ENCODE results near the gene VPS51.

Gene VPS51

DNA sequence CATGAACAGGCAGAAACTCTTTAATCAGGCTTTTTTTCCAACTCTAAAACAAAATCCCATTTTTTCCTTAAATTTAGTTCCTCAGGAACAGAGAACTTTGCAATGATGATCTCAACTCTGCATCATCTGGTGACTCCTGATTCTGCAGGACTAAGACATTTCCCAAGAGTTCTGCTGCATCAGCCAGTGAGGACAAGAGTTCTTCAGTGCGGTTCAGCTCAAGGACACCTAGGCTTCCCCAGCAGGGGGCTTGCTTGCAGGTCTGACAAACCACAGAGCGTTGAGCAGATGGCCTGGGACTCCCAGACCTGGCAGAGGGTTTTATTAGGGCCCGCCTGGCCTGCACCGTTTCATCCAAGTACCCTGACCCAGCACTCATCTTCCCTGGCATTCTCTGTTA lies 18.6 kb upstream of the VPS51 start:
- DNase-seq, result no peak

DNA sequence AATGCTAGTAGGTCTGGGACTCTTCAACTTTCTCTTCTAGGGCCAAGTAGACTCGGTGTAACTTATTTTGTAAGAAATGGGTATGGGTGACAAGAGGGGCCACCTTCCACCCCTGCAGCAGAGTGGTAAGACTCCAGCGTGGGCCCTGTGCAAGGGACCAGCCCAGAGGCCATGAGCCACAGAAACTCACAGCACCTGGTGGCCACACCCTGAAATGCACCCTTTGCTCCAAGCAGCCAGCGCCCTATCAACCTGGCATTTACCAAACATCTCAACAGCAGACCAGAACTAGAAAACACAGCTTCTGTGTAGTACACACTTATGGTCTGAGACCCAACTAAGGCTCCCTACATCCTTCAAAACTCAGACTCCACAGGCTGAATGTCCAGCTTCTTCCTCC lies 17.9 kb upstream of the VPS51 start:
- peak; percentile 63 to 77 for DNase-seq

DNA sequence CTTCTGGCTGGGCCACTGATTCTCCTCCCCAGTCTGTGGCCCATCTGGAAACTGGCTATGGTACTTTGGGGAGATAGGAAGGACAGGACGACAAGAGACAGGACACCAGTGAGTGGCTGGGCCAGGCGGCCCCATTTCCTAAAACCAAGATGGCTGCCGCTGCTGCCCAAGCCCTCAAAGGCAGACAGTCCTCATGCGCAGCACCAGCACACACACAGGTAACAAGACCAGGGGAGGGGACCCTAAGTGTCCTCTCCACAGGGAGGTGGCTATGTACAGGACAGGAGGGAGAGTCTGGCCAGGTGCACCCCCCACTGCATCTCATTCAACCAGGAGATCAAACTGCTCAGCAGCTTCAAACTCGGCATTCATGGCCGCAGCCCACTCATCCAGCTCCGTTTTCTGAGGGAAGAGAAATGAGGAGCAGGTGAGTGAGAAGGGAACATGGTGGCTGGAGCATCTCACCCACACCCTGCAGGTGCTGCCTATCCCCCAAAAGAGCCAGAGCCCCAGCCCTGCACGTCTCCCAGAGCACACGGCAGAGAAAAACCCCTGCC lies 17.1 kb upstream of the VPS51 start:
- DNase-seq, result no peak

DNA sequence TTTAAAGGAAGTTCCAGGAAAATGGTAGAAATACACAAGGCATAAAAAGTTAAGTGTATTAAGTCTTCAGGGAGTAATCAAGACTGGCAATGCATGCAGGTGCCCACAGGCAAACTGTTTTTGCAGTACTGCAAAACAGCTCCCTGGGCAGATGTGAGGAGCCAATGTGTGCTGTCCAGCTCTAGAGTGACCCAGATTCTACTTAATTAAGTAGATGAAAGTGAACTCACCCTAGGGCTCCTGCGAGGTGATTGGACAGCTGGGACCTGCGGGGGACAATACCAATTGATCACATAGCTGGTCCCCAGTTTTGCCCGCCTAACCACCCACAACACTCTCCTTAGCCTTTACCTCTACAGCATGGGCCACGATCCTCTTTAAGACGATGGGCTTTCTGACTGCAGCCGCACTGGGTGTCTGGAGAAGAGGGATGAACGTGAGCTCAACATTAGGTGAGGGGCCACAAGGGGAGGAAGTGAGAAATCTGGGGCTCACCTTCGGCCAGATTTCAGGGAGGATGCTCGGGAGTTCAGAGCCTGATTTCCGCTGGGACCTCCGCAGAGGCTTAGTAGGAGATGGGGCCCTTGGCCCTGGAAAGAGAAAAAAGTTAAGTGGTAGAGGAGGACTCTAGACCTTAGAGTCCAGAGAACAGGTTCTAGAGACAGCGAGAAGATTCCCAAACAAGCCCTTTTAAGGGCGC lies 12.7 kb upstream of the VPS51 start:
- DNase-seq, result no peak

DNA sequence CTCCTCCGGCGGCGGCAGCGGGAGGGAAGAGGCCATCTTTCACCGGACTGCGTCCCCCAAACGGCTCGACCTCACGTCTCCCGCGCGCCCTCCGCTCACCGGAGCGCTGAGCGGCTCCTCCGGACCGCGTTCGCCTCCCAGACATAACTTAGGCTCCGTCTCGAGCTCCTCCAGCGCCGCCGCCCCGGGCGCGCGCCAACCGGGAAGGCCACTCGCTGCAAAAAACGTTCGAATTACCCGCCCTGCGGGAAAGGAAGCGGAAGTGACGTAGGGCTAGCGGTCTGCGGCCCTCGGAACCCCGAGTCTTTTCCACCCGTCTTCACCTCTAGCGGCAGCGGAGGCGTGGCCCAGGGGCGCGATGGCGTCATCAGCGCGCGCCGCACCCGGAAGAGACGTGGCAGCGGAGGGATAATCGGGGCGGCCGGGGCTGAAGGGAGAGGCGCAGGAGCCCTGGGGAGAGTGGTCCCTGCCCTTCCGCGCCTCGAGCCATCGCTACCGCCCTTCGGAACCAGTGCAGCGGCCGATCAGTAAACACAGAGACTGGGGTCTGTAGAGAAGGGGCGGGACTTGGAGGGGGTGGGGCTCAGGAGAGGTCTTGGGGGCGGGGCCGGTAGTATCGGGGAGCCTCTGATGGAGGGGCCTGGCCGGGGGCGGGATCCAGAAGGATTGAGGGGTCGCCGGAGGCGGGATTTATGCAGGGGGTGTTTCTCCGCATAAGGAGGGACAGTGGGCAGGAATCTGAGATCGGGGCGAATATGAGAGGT lies 12.0 kb upstream of the VPS51 start, which contains the start of the genes CDCA5 and ZFPL1:
TSS of gene CDCA5 (minus strand) at position 207 of the 764 bp plus-strand sequence. CDS start at position 145, 62 bp downstream.
TSS of gene ZFPL1 (plus strand) at position 389 of the 764 bp plus-strand sequence. CDS start 477 bp downstream, outside the sequence.
- peak; percentile 93 to 94 for DNase-seq

DNA sequence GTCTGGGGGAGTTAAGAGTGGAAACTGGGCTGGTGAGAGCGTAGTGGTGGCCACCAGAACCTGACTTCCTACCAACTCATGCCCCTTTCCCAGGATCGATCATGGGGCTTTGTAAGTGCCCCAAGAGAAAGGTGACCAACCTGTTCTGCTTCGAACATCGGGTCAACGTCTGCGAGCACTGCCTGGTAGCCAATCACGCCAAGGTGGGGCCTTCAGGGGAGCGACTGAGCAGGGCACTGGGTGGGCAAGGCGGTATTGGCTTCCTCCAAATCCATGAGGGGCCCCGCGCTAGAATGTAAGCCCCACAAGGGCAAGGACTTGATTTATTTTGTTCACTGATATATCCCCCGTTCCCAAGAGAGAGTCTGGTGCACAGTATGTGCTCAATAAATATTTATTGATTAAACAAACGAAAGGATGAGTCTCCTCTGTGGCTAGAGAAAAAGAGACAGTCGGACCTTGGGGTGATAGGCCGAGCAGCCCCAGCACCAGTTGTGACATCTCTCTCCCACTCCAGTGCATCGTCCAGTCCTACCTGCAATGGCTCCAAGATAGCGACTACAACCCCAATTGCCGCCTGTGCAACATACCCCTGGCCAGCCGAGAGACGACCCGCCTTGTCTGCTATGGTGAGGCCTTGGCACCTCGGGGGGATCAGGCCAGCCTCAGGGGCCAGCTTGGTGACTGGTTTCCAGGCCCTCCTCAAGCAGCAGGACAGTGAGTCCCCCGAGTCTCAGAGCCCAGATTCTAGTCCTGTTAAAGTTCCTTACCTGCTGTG lies 11.2 kb upstream of the VPS51 start:
- no peak for DNase-seq

DNA sequence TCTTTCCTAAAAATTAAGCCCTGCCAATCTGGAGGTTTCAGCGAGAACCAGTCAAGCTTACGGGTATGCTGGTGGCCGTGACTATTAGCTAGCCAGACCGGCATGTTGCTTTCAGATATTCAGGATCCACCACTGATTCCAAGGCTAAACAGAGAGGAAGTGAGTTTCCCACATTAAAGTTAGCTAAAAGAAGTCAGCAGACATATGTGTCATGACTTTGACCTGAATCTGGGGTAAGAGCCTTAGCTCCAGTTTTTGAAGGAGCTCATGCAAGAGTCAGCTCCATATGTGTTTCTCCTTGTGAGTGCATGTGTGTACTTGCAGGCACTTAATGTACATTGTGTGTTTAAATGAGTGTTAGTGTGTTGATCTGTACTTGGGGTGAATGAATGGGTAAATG lies 10.6 kb upstream of the VPS51 start:
- DNase-seq, result no peak

DNA sequence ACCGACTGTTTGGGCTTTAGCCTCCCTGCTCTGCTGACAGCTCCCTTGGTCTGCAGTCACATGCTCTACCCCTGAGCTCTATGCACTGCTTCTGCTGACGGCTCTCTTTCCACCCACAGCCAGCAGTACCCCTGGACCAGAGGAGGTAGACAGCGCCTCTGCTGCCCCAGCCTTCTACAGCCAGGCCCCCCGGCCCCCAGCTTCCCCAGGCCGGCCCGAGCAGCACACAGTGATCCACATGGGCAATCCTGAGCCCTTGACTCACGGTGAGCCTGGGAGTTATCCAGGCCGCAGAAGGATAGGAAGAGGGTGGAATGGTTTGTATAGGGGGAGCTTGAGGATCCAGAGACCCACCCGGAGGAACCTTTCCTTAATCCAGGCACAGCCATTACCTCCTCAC lies 9.2 kb upstream of the VPS51 start:
- DNase-seq, result no peak

DNA sequence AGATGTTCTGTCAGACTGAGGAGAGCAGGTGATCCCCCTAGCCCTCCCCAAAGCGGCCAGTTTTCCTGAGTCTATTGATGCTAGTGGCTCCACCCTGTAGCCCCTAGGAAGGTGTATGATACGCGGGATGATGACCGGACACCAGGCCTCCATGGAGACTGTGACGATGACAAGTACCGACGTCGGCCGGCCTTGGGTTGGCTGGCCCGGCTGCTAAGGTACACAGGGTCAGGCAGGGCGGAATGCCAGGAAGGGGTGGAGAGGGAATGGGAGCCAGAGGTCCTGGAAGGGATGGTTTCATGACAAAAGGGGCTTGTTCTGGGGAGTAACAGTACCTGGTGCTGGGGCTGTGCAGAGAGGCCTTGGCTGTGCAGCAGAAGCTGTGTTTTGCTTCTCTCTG lies 8.8 kb upstream of the VPS51 start:
- no peak for DNase-seq

DNA sequence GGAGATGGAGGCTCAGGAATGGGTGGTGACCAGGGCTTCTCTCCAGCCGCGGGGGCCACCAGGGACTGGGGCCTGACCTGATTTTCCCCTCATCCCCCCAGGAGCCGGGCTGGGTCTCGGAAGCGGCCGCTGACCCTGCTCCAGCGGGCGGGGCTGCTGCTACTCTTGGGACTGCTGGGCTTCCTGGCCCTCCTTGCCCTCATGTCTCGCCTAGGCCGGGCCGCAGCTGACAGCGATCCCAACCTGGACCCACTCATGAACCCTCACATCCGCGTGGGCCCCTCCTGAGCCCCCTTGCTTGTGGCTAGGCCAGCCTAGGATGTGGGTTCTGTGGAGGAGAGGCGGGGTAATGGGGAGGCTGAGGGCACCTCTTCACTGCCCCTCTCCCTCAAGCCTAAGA lies 8.2 kb upstream of the VPS51 start:
- no peak for DNase-seq

DNA sequence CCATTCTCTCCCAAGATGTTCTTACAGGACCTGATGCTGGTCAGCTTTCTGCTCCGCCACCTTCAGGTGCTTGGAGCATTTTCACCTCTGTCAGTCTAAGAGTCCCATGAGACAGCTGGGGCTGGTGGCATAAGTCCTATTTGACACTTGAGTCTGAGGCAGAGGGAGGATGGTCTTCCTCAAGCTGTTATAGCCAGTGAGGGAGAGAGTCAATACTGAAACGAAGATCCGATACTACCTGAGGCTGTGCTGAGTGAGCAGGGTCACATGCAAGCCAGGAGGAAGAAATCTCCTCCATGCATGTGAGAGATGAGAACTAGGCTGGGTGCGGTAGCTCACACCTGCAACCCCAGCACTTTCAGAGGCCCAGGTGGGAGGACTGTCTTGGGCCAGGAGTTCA lies 6.4 kb upstream of the VPS51 start:
- no peak for DNase-seq

DNA sequence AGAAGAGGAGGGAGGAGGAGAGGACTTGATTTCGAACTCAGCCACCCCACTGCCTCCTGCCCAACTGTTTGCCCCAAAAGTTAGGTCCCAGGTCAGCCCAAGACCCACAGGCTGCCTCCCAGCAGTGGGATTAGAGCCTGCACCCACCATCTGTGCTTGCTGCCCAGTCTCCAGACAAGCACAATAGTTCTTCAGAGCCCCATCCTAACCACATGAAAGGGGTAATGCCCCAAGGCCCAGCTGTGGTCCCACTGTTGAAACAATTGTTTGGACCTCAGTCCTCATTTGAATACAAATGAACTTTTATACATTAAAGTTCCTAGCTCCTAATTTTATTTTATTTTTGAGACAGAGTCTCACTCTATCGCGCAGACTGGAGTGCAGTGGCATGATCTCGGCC lies 5.4 kb upstream of the VPS51 start:
- DNase-seq, result no peak

DNA sequence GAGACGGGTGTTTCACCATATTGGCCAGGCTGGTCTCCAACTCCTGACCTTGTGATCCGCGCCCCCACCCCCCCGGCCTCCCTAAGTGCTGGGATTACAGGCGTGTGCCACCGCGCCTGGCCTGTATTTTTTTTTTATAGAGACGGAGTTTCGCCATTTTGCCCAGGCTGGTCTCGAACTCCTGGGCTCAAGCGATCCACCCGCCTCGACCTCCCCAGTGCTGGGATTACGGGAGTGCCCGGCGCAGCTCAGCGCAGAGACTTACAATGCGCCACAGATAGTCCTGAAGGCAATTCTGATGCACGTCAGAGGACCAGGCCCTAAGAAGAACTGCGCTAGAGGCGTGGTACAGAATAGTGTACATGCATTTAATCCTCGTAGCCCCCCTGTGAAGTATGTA lies 587 bp upstream of the VPS51 start:
- no peak for DNase-seq

DNA sequence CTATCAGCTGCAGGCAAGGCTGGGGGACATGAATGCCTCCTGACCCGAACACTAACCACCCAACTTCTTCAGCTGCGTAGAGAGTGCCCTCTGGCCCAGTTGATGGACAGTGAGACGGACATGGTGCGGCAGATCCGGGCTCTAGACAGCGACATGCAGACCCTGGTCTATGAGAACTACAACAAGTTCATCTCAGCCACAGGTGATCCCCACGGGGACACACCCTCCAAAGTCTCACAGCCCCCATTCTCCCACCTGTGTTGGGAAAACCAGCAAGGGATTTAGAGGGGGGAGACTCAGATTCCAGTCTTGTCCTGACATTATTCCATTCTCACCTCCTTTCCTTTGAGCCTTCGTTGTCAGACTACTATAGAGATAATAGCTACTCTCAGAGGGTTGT lies 912 bp downstream of the VPS51 start:
- DNase-seq, result no peak

DNA sequence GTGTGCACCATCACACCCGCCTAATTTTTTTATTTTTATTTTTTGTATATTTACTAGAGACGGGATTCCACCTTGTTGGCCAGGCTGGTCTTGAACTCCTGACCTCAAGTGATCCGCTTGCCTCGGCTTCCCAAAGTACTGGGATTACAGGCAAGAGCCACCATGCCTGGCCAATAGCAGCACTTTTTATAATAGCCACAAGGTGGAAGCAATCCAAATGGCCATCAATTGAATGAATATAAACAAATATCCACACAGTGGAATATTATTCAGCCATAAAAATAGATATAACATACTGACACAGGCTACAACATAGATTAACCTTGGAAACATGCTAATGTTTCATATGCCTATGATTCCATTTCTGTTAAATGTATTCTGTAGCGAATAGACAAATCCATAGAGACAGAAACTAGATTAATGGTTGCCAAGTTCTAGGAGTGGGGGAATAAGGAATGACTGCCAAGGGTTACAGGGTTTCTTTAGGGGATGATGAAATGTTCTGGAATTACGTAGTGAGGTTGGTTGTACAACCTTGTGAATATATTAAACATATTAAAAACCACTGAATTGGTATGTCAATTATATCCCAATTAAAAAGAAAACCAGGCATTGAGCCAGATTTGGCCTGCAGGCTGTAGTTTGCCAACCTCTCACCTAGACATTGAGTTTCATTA lies 4.8 kb downstream of the VPS51 start:
- DNase-seq, result no peak

DNA sequence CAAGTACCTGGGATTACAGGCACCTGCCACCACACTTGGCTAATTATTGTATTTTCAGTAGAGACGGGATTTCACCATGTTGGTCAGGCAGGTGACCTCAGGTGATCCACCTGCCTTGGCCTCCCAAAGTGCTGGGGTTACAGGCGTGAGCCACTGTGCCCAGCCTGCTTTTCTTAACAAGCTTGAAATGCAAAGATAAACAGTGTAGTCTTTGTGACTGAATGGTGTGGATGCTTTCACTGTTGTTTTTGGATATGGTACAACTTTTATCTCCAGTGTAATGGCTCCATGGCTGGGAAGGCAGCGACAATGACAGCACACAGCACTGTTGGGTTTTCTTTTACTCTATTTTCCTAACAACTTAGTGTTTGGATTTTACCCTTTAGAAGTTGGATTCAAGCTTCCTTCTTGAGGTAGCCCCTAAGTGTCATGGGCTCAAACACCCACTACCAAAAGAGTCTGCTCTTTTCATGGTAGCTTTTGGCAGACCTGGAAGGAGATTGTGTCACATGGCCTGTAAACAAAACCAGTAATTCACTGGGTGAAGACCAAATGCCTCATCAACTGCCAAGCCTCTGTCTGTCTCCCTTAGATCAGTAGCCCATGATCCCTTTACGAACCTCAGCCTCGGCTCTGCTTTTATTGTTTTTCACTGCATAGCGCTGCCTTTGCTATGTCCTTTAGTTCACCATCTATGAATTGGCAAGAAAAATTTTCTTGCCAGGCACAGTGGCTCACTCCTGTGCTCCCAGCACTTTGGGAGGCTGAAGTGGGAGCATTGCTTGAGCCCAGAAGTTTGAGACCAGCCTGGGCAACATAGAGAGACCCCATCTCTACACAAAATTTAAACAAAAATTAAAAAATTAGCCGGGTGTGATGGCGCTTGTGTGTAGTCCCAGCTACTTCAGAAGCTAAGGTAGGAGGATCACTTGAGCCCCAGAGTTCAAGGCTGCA lies 6.4 kb downstream of the VPS51 start:
- DNase-seq, result no peak

DNA sequence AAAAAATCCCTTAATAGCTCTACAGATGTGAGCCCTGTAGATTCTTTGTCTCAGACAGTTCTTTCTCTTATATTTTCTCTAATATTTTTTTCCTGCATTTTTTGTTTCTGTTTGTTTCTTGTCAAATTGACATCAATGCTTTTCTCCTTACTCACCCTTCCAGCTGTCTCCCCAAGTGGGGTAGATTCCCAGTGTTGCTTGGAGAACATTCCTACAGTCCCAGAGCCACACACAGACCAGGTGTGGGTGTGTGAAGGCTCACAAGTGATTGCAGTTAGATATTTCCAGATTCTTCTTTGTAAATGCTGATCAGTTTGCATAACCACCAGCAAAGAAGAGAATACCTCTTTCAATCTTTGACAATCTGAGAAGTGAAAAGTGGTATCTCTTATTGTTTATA lies 7.5 kb downstream of the VPS51 start:
- no peak for DNase-seq

DNA sequence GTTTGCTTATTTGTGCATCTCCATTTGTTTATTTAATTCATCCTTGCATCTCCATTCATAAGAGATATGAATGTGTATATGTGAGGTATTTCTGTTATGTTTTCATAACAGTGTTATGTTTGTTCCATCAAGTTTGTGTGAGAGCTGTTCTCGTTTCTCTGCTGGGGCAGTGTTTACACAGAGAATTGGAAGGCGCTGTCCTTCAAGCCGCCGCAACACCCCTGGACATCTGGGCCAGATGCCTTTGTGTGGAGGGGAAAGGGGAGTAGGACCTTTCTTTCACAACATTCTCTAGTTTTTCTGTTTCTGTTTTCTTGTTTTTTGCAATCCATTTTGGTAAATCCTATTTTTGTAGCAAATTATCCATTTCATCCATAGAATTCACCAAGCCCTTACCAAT lies 8.6 kb downstream of the VPS51 start:
- no peak for DNase-seq

DNA sequence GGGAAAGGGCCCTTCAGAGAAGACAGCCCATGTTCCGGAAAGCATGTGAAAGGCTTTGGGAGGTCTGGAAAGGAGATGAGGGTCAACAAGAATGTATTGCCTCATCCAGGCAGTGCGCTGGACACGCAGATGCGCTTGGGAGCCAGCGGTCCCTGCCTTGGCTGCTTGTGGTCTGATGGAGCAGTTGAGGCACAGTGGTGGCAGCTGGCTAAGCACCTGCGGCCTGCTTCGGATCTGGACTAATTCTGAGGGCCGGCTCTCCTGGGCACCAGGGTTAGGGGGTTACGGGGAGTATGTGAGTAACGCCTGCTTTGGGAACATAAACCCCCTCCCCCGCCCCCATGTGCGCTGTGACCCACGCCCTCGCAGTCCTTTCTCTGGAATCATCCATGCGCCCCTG lies 11.1 kb downstream of the VPS51 start:
- no peak for DNase-seq

DNA sequence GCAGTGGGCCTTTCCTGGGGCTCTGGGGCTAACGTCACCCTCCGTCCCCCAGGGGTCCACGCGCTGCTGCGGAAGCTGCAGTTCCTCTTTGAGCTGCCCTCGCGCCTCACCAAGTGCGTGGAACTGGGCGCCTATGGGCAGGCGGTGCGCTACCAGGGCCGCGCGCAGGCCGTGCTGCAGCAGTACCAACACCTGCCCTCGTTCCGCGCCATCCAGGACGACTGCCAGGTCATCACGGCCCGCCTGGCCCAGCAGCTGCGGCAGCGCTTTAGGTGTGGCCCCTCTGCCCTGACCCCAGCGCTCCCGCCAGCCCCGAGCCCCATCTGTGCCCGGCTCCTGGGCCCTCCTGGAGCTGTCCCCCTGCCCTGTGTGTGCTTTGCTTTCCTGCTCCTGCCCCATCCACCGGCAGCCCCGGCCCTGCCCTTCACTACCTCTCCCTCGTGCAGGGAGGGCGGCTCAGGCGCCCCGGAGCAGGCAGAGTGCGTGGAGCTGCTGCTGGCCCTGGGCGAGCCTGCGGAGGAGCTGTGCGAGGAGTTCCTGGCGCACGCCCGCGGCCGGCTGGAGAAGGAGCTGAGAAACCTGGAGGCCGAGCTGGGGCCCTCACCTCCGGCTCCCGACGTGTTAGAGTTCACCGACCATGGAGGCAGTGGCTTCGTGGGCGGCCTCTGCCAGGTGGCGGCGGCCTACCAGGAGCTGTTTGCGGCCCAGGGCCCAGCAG lies 11.9 kb downstream of the VPS51 start:
- no peak for DNase-seq
